ENCODE measurements around the gene SLC35F2. TPM values are rescaled to one million over a fixed set of nuclear protein-coding genes. Genes with fewer than 3 reads are reported as not detected.
"Not testable (repeated sequence)": the region's sequence is repeated elsewhere in the genome, so short reads cannot be mapped to it uniquely, and the experiment has no call there.

Gene SLC35F2, protein sequence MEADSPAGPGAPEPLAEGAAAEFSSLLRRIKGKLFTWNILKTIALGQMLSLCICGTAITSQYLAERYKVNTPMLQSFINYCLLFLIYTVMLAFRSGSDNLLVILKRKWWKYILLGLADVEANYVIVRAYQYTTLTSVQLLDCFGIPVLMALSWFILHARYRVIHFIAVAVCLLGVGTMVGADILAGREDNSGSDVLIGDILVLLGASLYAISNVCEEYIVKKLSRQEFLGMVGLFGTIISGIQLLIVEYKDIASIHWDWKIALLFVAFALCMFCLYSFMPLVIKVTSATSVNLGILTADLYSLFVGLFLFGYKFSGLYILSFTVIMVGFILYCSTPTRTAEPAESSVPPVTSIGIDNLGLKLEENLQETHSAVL
- 10 to 100 TPM; 18.2 to 20.5 TPM for total RNA-seq

DNA sequence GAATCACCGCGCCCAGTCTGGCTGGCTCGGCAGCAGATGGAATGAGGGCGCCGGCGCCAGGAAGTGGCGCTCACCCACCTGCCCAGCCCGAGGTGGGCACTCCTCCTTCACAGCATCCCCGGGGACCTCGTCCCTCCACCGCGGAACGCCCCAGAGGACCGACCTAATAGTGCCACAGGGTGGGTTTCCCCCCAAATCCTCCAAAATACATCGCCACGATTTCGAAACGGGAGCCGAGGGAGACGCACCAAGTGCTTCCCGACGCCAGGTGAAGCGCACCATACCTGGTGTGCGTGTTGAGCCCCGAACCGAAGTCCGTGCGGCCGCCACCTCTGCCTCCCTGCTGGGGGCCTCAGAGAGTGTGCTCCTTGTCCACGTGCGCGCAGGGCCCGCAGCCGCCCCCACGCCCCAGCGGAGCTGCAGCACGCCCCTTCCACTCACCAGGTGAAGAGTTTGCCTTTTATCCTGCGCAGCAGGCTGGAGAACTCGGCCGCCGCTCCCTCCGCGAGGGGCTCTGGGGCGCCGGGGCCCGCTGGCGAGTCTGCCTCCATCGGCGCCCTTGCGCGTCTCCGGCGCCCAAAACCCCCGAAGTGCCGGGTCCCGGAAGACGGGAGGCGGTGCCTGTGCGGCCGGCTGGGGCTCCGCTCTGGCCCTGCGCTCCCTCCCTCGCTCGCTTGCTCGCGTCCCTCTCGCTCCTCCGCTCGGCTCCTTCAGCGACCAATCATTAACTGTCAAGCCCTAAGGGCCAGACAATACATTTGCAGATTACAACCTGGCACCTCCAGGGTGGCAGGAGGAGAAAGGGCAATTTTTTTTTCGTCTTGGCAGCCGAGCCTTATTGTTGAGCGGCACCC is at the start of gene SLC35F2:
TSS of gene SLC35F2 (minus strand) at position 571 of the 854 bp plus-strand sequence. CDS start at position 551, 20 bp downstream.
- H3K4me3 Mint-ChIP-seq = peak within 1 kb of the TSS; percentile 95
- H3K36me3 Mint-ChIP-seq (ENCODE audit: low read depth) = peaks cover 4% of the 10 kb centered on the region
- peaks cover 21% of the 10 kb centered on the region for H3K4me1 Mint-ChIP-seq (ENCODE audit: low read depth)
- CTCF ChIA-PET = interaction anchor here (0.7 kb wide), 1 partner anchor 33 kb away, joined by 4 read pairs; no protein-coding TSS in a partner anchor
- intact Hi-C loops (cut with micrococcal nuclease) = loop anchor here (1.0 to 5.0 kb wide), 12 partner anchors 18 to 1781 kb away; partner anchors contain the start of genes AASDHPPT, ALKBH8, ATM and CUL5
- H3K27me3 Mint-ChIP-seq (ENCODE audit: low read depth) = no peaks in the 10 kb centered on the region
- peak within 1 kb of the TSS; percentile 91 for H3K27ac Mint-ChIP-seq
- DNase-seq = peak; percentile 77
- H3K9me3 Mint-ChIP-seq = no peaks in the 10 kb centered on the region

DNA sequence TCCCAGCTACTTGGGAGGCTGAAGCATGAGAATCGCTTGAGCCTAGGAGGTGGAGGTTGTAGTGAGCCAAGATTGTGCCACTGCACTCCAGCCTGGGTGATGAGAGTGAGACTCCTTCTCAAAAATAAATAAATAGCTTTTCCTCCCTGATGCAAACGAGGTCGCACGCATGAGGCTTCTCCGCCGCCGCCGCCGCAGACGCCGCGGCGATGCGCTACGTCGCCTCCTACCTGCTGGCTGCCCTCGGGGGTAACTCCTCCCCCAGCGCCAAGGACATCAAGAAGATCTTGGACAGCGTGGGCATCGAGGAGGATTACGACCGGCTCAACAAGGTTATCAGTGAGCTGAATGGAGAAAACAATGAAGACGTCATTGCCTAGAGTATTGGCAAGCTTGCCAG is 49.6 kb upstream of the SLC35F2 start:
- intact Hi-C loops (cut with micrococcal nuclease) = no loop called here
- Mint-ChIP-seq H3K27me3 (ENCODE audit: low read depth) (peaks cover 14% of the 10 kb centered on the region), H3K36me3 (ENCODE audit: low read depth) (no peaks in the 10 kb centered on the region), H3K9me3 (no peaks in the 10 kb centered on the region), H3K4me1 (ENCODE audit: low read depth) (no peaks in the 10 kb centered on the region), H3K27ac (no peak overlapping the region), H3K4me3 (no peak overlapping the region)
- CTCF ChIA-PET = interaction anchor here (0.8 kb wide), 1 partner anchor 10 kb away, joined by 3 read pairs; no protein-coding TSS in a partner anchor
- DNase-seq = no peak

DNA sequence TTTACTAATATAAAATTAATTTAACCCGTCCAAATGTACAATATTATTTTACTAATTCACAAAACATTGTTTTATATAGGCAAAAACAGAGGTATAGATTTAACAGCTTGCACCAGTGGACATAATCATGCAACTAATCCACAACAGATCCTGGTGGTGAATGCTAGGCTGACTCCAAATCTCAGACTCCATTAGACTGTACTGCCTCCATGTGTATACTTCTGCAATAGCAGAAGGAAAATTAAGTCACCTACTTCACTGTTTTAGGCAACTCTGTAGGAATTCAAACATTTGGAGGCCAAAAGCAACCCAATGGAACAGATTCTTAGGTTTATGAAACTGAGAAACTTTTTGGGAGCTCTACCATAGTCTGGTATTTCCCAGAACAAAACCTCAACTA is 39.7 kb upstream of the SLC35F2 start:
- Mint-ChIP-seq H3K27me3 (ENCODE audit: low read depth) (no peaks in the 10 kb centered on the region), H3K4me3 (no peak overlapping the region), H3K27ac (no peak overlapping the region), H3K36me3 (ENCODE audit: low read depth) (no peaks in the 10 kb centered on the region), H3K9me3 (no peaks in the 10 kb centered on the region), H3K4me1 (ENCODE audit: low read depth) (no peaks in the 10 kb centered on the region)
- no peak for DNase-seq
- intact Hi-C loops (cut with micrococcal nuclease) = loop anchor here (1.0 to 5.0 kb wide), 5 partner anchors 101 to 336 kb away; no protein-coding TSS in a partner anchor
- CTCF ChIA-PET = interaction anchor here (0.6 to 2.8 kb wide), 6 partner anchors 101 to 338 kb away, joined by 3 to 16 read pairs (median 3); no protein-coding TSS in a partner anchor

DNA sequence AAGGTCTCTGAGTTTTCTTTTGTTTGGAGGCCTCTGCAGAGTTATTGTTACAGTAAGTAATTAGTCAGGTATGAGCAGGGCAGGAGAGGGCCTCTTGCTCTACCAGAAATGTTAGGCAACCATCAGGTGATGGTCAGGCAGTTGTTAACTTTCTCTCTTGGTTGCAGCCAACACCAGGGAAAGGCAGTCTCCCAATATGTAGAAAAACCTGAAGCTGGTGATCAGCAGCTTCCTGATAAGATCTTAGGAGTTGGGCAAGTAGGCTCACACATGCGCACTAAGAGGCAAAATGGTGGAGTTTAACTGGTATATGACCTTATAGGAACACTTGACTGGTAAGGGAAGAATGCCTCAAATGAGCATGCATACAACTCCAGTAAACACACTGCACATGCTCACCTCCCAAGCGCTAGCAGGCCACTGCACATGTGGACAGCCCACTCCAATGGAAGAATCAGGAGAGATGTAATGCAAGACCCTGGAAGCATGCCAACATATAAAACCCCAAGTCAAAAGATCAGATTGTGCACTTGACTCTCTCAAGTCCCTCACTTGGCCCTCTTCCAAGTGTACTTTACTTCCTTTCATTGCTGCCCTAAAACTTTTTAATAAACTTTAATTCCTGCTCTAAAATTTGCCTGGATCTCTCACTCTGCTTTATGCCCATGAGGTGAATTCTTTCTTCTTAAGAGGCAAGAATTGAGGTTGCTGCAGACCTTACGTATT is 23.7 kb upstream of the SLC35F2 start:
- CTCF ChIA-PET = interaction anchor here (0.6 kb wide), 1 partner anchor 161 kb away, joined by 4 read pairs; no protein-coding TSS in a partner anchor
- Mint-ChIP-seq H3K4me3 (no peak overlapping the region), H3K4me1 (ENCODE audit: low read depth) (no peaks in the 10 kb centered on the region), H3K27me3 (ENCODE audit: low read depth) (no peaks in the 10 kb centered on the region), H3K9me3 (no peaks in the 10 kb centered on the region), H3K27ac (no peak overlapping the region), H3K36me3 (ENCODE audit: low read depth) (no peaks in the 10 kb centered on the region)
- DNase-seq = no peak
- intact Hi-C loops (cut with micrococcal nuclease) = no loop called here

DNA sequence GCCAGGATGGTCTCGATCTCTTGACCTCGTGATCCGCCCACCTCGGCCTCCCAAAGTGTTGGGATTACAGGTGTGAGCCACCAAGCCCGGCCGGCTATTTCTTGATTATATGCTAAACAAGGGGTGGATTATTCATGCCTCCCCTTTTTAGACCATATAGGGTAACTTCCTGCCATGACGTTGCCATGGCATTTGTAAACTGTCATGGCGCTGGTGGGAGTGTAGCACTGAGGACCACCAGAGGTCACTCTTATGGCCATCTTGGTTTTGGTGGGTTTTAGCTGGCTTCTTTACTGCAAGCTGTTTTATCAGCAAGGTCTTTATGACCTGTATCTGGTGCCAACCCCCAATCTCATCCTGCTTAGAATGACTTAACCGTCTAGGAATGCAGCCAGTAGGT is 22.9 kb upstream of the SLC35F2 start:
- H3K4me3 Mint-ChIP-seq; H3K9me3 Mint-ChIP-seq; H3K27me3 Mint-ChIP-seq (ENCODE audit: low read depth); H3K27ac Mint-ChIP-seq; H3K4me1 Mint-ChIP-seq (ENCODE audit: low read depth); H3K36me3 Mint-ChIP-seq (ENCODE audit: low read depth); DNase-seq; intact Hi-C loops (cut with micrococcal nuclease): not testable (repeated sequence)
- CTCF ChIA-PET = interaction anchor here (0.6 kb wide), 1 partner anchor 15 kb away, joined by 3 read pairs; no protein-coding TSS in a partner anchor

DNA sequence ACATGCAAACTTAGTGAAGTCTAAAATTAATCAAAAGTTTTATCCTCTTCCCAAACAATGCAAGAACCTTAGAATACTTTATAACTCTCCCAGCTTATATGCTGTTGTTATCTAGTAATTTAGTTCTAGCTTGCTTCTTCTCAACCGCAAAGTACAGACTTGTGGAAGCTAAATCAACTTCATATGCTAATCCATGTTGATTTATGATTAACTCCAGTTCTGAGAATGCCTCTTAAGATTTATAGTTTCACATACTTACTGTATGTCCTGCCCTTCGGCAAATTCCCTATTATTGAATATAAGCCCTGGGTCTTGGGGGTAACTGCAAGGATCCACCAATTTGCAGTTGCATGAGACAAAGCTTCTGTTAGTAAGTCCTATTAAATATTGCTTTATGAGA is 17.6 kb upstream of the SLC35F2 start:
- intact Hi-C loops (cut with micrococcal nuclease) = no loop called here
- no peaks in the 10 kb centered on the region for H3K27me3 Mint-ChIP-seq (ENCODE audit: low read depth)
- H3K9me3 Mint-ChIP-seq = no peaks in the 10 kb centered on the region
- H3K4me1 Mint-ChIP-seq (ENCODE audit: low read depth) = no peaks in the 10 kb centered on the region
- CTCF ChIA-PET = interaction anchor here (0.8 to 1.0 kb wide), 2 partner anchors 57 to 135 kb away, joined by 3 to 7 read pairs; no protein-coding TSS in a partner anchor
- no peak for DNase-seq
- H3K27ac Mint-ChIP-seq = no peak overlapping the region
- no peaks in the 10 kb centered on the region for H3K36me3 Mint-ChIP-seq (ENCODE audit: low read depth)
- no peak overlapping the region for H3K4me3 Mint-ChIP-seq

DNA sequence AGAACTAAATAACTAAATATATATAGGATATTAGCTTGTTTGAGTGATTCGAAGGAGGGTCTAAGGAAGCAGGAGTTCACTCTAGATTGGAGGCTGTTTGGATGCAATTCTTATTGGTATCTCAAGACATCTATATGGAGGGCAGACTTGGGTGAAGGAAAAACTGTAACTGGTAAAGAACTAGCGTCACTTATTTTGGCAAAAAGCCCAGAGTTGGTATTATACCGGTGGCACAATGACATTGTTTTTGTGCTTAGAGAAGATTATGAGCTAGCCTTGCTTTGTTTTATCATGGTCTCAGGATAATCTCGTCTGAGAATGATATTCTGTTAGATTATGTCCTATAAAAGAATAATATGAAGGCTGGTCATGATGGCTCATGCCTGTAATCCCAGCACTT is 6.0 kb upstream of the SLC35F2 start:
- intact Hi-C loops (cut with micrococcal nuclease) = no loop called here
- CTCF ChIA-PET = interaction anchor here (0.7 to 1.1 kb wide), 3 partner anchors 65 to 316 kb away, joined by 3 to 5 read pairs (median 5); no protein-coding TSS in a partner anchor
- H3K4me3 Mint-ChIP-seq = no peak overlapping the region

DNA sequence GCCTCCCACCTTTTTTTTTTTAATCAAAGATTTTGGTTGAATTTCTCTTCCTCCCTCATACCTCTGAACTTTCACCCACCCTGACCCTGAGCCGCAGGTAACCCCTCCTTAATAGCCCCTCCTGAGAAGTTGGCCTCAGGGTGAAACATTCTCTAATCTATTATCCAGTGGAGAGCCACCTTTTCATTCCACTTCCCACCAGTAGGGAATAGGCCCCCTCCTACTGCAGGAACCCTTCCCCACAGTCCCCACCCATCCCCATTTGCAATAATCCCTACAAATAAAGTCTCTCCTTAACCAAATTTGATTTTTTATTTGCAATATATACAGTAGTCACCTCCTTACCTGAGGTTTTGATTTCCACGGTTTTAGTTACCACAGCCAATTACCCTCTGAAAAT is 2.1 kb upstream of the SLC35F2 start:
- no peaks in the 10 kb centered on the region for H3K27me3 Mint-ChIP-seq (ENCODE audit: low read depth)
- peaks cover 18% of the 10 kb centered on the region for H3K4me1 Mint-ChIP-seq (ENCODE audit: low read depth)
- no peak overlapping the region for H3K4me3 Mint-ChIP-seq
- no peaks in the 10 kb centered on the region for H3K9me3 Mint-ChIP-seq
- no peaks in the 10 kb centered on the region for H3K36me3 Mint-ChIP-seq (ENCODE audit: low read depth)
- CTCF ChIA-PET = no interaction called here
- intact Hi-C loops (cut with micrococcal nuclease) = no loop called here
- no peak for DNase-seq
- no peak overlapping the region for H3K27ac Mint-ChIP-seq

More for the DNA sequence above, 6.0 kb upstream of the SLC35F2 start:
- H3K4me1 Mint-ChIP-seq (ENCODE audit: low read depth) = peaks cover 3% of the 10 kb centered on the region
- H3K27me3 Mint-ChIP-seq (ENCODE audit: low read depth) = no peaks in the 10 kb centered on the region
- H3K36me3 Mint-ChIP-seq (ENCODE audit: low read depth) = no peaks in the 10 kb centered on the region
- H3K27ac Mint-ChIP-seq = no peak overlapping the region
- no peak for DNase-seq
- no peaks in the 10 kb centered on the region for H3K9me3 Mint-ChIP-seq

DNA sequence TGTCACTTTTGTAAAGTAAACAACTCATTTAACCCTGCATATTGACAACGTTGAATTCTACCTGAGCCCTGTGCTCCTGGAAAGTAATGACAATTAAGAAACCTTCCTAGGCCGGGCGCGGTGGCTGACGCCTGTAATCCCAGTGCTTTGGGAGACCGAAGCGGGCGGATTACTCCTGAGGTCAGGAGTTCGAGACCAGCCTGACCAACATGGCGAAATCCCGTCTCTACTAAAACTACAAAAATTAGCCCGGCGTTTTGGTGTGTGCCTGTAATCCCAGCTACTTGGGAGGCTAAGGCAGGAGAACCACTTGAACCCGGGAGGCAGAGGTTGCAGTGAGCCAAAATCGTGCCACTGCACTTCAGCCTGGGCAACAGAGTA is 1.6 kb upstream of the SLC35F2 start:
- intact Hi-C loops (cut with micrococcal nuclease); H3K9me3 Mint-ChIP-seq; H3K27ac Mint-ChIP-seq; H3K27me3 Mint-ChIP-seq (ENCODE audit: low read depth); CTCF ChIA-PET; H3K36me3 Mint-ChIP-seq (ENCODE audit: low read depth); DNase-seq: not testable (repeated sequence)
- peak overlapping the region; percentile 95 for H3K4me3 Mint-ChIP-seq
- H3K4me1 Mint-ChIP-seq (ENCODE audit: low read depth) = peaks cover 21% of the 10 kb centered on the region

DNA sequence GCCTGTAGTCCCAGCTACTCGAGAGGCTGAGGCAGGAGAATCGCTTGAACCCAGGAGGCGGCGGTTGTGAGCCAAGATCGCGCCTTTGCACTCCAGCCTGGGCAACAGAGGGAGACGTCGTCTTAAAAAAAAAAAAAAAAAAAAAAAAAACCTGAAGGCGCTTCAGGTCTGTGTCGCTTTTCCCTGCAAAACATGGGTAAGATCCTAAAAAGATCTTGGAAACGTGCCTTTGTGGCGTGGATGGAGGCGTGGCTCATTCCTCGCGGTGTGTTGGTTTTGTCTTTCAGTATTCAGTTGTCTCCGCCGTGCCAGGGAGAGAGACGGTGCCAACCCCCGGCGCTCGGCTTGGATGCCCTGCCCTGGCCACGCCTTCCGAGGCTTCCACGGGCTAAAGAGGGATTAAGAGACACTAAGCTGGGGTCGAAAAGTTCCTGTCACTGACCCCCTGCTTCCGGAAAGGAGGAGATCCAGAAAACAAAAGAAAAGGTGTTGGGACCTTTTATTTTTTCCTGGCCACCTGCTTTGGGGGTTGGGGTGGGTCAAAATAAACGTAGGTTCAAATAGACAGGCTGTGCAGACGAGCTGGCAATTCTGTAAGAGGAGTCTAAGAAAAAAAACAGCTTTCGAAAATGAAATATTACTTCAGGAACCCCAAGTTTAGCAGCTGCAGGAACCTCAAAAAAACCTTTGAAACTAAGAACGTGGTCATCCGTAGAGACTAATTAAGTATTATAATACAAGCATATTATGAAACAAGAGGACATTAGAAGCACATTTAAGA is 1.1 kb upstream of the SLC35F2 start:
- Mint-ChIP-seq H3K9me3 (no peaks in the 10 kb centered on the region), H3K4me3 (peak overlapping the region; percentile 95), H3K36me3 (ENCODE audit: low read depth) (peaks cover 4% of the 10 kb centered on the region), H3K4me1 (ENCODE audit: low read depth) (peaks cover 21% of the 10 kb centered on the region), H3K27me3 (ENCODE audit: low read depth) (no peaks in the 10 kb centered on the region), H3K27ac (peak overlapping the region; percentile 91)
- DNase-seq = peak; percentile 52
- intact Hi-C loops (cut with micrococcal nuclease) = loop anchor here (1.0 to 5.0 kb wide), 10 partner anchors 35 to 1782 kb away; partner anchors contain the start of genes AASDHPPT, ALKBH8, ATM and CUL5
- CTCF ChIA-PET = interaction anchor here (0.7 to 1.0 kb wide), 2 partner anchors 19 to 34 kb away, joined by 4 read pairs; no protein-coding TSS in a partner anchor
